Pancreas (tissue), 10 donors: ENCODE measurements around the gene E2F6. TPM values are rescaled to one million over a fixed set of nuclear protein-coding genes. Genes with fewer than 3 reads are reported as not detected.
A peak's percentile ranks its signal among the peaks of the same experiment; 100 is the strongest.

Experiments
- ATAC-seq, 4 donors: fragments of 200-7000 bp; cut with Tn5 transposase; one replicate each; pipeline versions ENCODE4 v1.8.0 to v1.9.1; 2020; ENCODE audit warnings: mild to moderate bottlenecking in 4 of 4, moderate library complexity in 4 of 4
- DNase-seq, 6 donors: peaks; one replicate each; pipeline ENCODE4 v3.0.0-alpha.2; 2020
- FAIRE-seq: peaks from 2 replicates; lab custom pipeline; 2012; peaks lifted over from hg19 to GRCh38; lab: Jason Lieb, UNC
- H3K27ac ChIP-seq, 4 donors: fragments of 200-600 bp; sonication (generic); 1 replicate in 3 of 4; 2 replicates in 1 of 4; pipeline versions ENCODE4 v1.5.0 to v1.8.0; 2020
- H3K27me3 ChIP-seq, 4 donors: fragments of 200-600 bp; one replicate each; pipeline ENCODE4 v1.8.0; 2021
- H3K36me3 ChIP-seq, 3 donors: fragments of 200-600 bp; sonication (generic) in 1 of 3; one replicate each; pipeline versions ENCODE4 v1.5.0 to v1.8.0; 2020 to 2021
- H3K4me1 ChIP-seq, 3 donors: fragments of 200-600 bp; one replicate each; pipeline ENCODE4 v1.8.0; 2021
- H3K4me3 ChIP-seq, 4 donors: fragments of 200-600 bp; sonication (generic) in 2 of 4; one replicate each; pipeline versions ENCODE4 v1.5.0 to v1.8.0; 2020 to 2021
- H3K9me3 ChIP-seq, 4 donors: fragments of 200-600 bp; one replicate each; pipeline ENCODE4 v1.8.0; 2021
- CTCF ChIP-seq, 4 donors: fragments of 200-600 bp; sonication (generic) in 3 of 4; IDR thresholded peaks; one replicate each; pipeline versions ENCODE4 v1.5.0 to v1.8.0; 2021; ENCODE audit warnings: antibody characterized with exemption in 4 of 4
- WGBS, 2 donors: extraction: QIAGEN DNeasy Blood & Tissue Kit; methylation state at CpG; one replicate each; pipeline ENCODE4 v1.1.7; 2013; 5-methylcytosine and 5-hydroxymethylcytosine counted together
- intact Hi-C, 3 donors: fragments of 100-400 bp; cut with DNase I; formaldehyde crosslinking; loops; one replicate each; pipeline versions ENCODE4 v1.11.1 to v1.14.2; 2022
- polyA plus RNA-seq, 2 donors: library from polyadenylated mRNA; stranded (reverse); fragments of 200-250 nt; gene quantifications; one replicate each; pipeline ENCODE4 v1.2.3, GENCODE V29; 2013
- total RNA-seq, 6 donors: library from RNA; stranded (reverse); fragmentation: NEBNext Ultra II Directional in 4 of 6; extraction: Animal tissue kit (Norgen Biotek cat#: 25700) in 4 of 6; gene quantifications; one replicate each; pipeline versions ENCODE4 v1.2.1 to v1.2.4, GENCODE V29; 2021 to 2023
- donor health status: healthy with polysubstance abuse.
- donor health status: DM: no; HTN: no; CAD: no; lungs with moderate emphysema.
- donor health status: DM: no; HTN: no; CAD: no.
- donor health status: control.
- donor health status: control.
- donor health status: Bipolar disorder and iron deficiency.
- donor health status: DM: yes; HTN: yes; CAD: no.
- donor health status: DM: no; HTN: no; CAD: no.
- donor health status: DM: no; HTN: no; CAD: no.
- donor health status: DM: yes; HTN: yes; CAD: no.

Gene E2F6
- total and polyA plus RNA-seq, 8 donors = 3.0 to 9.6 (median 5.0) TPM

GRCh38 chr2:11411768-11412448 is 54.1 kb downstream of the E2F6 start:
- 16 to 18% methylated on average over 11 of the region's 11 CpGs for whole genome bisulfite sequencing, 2 donors
- H3K27ac ChIP-seq = no peak overlapping the region
- H3K27me3 ChIP-seq = no peaks in the 10 kb centered on the region
- intact Hi-C loops = loop anchor here in 2 of 3 donors (5.0 to 10.0 kb wide), 3 partner anchors 175 to 277 kb away; a partner anchor contains a TSS
- TF ChIP-seq CTCF (IDR thresholded peaks at IDR 0.05) = peak in 3 of 4 donors; percentile 59 to 71 (median 67)
- no peak for FAIRE-seq
- peak overlapping the region in 2 of 4 donors; percentile 17 to 39 for H3K4me3 ChIP-seq
- peak in 2 of 6 donors; percentile 31 to 57 for DNase-seq
- peak; percentile 66 to 92 (median 92) for ATAC-seq
- H3K36me3 ChIP-seq = no peaks in the 10 kb centered on the region
- H3K9me3 ChIP-seq = no peaks in the 10 kb centered on the region
- H3K4me1 ChIP-seq = no peaks in the 10 kb centered on the region

- FAIRE-seq (no peak), ATAC-seq (peak in 3 of 4 donors; percentile 17 to 31 (median 29)), DNase-seq (no peak)
- no peak for TF ChIP-seq CTCF (IDR thresholded peaks at IDR 0.05)
- 81 to 100% methylated on average over 1 of the region's 1 CpG for WGBS, 2 donors
- intact Hi-C loops = loop anchor here in 2 of 3 donors (5.0 to 10.0 kb wide), 3 partner anchors 174 to 276 kb away; a partner anchor contains a TSS
- Histone ChIP-seq H3K27me3 (no peaks in the 10 kb centered on the region), H3K9me3 (no peaks in the 10 kb centered on the region), H3K4me1 (no peaks in the 10 kb centered on the region), H3K4me3 (no peak overlapping the region), H3K27ac (no peak overlapping the region), H3K36me3 (no peaks in the 10 kb centered on the region)
Observed at GRCh38 chr2:11411244-11411643, 54.7 kb downstream of the E2F6 start.

- H3K27me3 ChIP-seq = no peaks in the 10 kb centered on the region
- DNase-seq (no peak), FAIRE-seq (no peak), ATAC-seq (no peak)
- no peaks in the 10 kb centered on the region for H3K36me3 ChIP-seq
- 83 to 93% methylated on average over 5 of the region's 5 CpGs for WGBS, 2 donors
- TF ChIP-seq CTCF (IDR thresholded peaks at IDR 0.05) = no peak
- no peak overlapping the region for H3K27ac ChIP-seq
- H3K4me1 ChIP-seq = peaks cover 0 to 5% (median 0%) of the 10 kb centered on the region in 3 donors
- no peak overlapping the region for H3K4me3 ChIP-seq
- intact Hi-C loops = loop anchor here in 2 of 3 donors (5.0 to 10.0 kb wide), 3 partner anchors 173 to 275 kb away; a partner anchor contains a TSS
- H3K9me3 ChIP-seq = no peaks in the 10 kb centered on the region
Observed at GRCh38 chr2:11410101-11410500, 55.9 kb downstream of the E2F6 start.

GRCh38 chr2:11409572-11409959 is 56.4 kb downstream of the E2F6 start:
- TF ChIP-seq CTCF (IDR thresholded peaks at IDR 0.05) = no peak
- no peak overlapping the region for H3K4me3 ChIP-seq
- H3K9me3 ChIP-seq = no peaks in the 10 kb centered on the region
- DNase-seq = no peak
- H3K27me3 ChIP-seq = no peaks in the 10 kb centered on the region
- no peak overlapping the region for H3K27ac ChIP-seq
- ATAC-seq = no peak
- no peaks in the 10 kb centered on the region for H3K36me3 ChIP-seq
- peaks cover 0 to 5% (median 0%) of the 10 kb centered on the region in 3 donors for H3K4me1 ChIP-seq
- no peak for FAIRE-seq
- intact Hi-C loops = no loop called here
- WGBS, 2 donors = 79 to 95% methylated on average over 1 of the region's 1 CpG
